ENCODE data around the gene SYNPO2L. TPM values are rescaled to one million over a fixed set of nuclear protein-coding genes. Genes with fewer than 3 reads are reported as not detected.

SYNPO2L gene
- total RNA-seq, 2 donors from 2014 or later = not detected

DNA sequence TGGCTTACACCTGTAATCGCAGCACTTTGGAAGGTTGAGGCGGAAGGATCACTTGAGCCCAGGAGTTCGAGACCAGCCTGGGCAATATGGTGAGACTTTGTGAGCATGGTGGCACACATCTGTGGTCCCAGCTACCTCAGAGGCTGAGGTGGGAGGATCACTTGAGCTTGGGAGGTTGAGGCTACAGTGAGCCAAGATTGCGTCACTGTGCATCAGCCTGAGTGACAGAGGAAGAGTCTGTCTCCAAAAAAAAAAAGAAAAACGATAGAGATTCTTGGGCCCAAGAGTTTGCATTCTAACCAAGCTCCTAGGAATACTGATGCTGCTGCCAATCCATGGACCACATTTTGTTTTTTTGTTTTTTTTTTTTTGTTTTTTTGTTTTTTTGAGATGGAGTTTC, 26.7 kb downstream of the SYNPO2L start:
- no peak for DNase-seq (ENCODE audit: low spot score)
- Histone ChIP-seq H3K4me3 (no peak overlapping the region), H3K4me1 (ENCODE audit: control insufficient read depth in 1 of 2, low read depth in 2 of 2) (peaks cover 3 to 15% of the 10 kb centered on the region in 2 donors), H3K9me3 (no peaks in the 10 kb centered on the region), H3K27me3 (replicated peaks; ENCODE audit: insufficient read depth) (no peaks in the 10 kb centered on the region), H3K27ac (no peak overlapping the region), H3K36me3 (no peaks in the 10 kb centered on the region)
- TF ChIP-seq, protein P1, sequence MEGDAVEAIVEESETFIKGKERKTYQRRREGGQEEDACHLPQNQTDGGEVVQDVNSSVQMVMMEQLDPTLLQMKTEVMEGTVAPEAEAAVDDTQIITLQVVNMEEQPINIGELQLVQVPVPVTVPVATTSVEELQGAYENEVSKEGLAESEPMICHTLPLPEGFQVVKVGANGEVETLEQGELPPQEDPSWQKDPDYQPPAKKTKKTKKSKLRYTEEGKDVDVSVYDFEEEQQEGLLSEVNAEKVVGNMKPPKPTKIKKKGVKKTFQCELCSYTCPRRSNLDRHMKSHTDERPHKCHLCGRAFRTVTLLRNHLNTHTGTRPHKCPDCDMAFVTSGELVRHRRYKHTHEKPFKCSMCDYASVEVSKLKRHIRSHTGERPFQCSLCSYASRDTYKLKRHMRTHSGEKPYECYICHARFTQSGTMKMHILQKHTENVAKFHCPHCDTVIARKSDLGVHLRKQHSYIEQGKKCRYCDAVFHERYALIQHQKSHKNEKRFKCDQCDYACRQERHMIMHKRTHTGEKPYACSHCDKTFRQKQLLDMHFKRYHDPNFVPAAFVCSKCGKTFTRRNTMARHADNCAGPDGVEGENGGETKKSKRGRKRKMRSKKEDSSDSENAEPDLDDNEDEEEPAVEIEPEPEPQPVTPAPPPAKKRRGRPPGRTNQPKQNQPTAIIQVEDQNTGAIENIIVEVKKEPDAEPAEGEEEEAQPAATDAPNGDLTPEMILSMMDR (IDR thresholded peaks at IDR 0.05) = no peak
- ATAC-seq (ENCODE audit: insufficient number of reproducible peaks, low FRiP score, low read depth) = no peak

DNA sequence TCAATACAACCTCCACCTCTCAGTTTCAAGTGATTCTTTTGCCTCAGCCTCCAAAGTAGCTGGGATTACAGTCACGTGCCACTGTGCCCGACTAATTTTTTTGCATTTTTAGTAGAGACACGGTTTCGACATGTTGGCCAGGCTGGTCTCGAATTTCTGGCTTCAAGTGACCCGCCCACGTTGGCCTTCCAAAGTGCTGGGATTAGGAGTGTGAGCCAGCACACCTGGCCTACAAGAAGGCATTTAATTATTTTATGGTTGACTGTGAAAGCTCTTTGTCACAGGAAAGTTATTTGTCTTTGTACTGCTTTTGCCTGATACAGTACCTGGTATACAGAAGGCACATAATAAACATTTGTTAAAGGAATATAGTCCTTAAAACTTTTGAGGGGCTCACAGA, 27.4 kb downstream of the SYNPO2L start:
- DNase-seq (ENCODE audit: low spot score) = no peak
- no peaks in the 10 kb centered on the region for H3K9me3 ChIP-seq

DNA sequence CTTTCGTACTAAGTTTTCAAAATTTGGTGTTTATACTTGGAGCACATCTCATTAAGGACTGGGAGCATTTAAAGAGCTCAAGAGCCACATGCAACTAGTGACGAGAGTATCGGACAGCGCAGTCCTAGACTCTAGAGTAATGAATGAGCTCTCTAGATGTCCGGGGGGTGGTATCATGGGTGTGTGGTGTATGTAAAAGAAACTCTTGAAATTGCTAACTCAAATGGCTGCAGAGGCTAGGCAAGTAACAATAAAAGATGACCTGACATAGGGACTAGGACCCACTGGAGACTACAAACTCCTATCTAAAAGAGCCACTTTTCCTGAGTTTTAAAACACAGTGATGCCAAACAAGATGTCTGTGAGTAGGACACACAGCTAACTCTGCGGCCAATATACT, 28.5 kb downstream of the SYNPO2L start:
- Histone ChIP-seq H3K27me3 (replicated peaks; ENCODE audit: insufficient read depth) (no peaks in the 10 kb centered on the region), H3K27ac (no peak overlapping the region), H3K9me3 (no peaks in the 10 kb centered on the region), H3K4me1 (ENCODE audit: control insufficient read depth in 1 of 2, low read depth in 2 of 2) (peaks cover 3 to 15% of the 10 kb centered on the region in 2 donors), H3K4me3 (no peak overlapping the region), H3K36me3 (no peaks in the 10 kb centered on the region)
- ATAC-seq (ENCODE audit: insufficient number of reproducible peaks, low FRiP score, low read depth) (no peak), DNase-seq (ENCODE audit: low spot score) (no peak)
- TF ChIP-seq, protein P1 (IDR thresholded peaks at IDR 0.05) = no peak

More for the DNA sequence above, 27.4 kb downstream of the SYNPO2L start:
- Histone ChIP-seq H3K36me3 (no peaks in the 10 kb centered on the region), H3K27ac (no peak overlapping the region), H3K27me3 (replicated peaks; ENCODE audit: insufficient read depth) (no peaks in the 10 kb centered on the region), H3K4me1 (ENCODE audit: control insufficient read depth in 1 of 2, low read depth in 2 of 2) (peaks cover 3 to 15% of the 10 kb centered on the region in 2 donors), H3K4me3 (no peak overlapping the region)
- no peak for ATAC-seq (ENCODE audit: insufficient number of reproducible peaks, low FRiP score, low read depth)
- TF ChIP-seq, protein P1 (IDR thresholded peaks at IDR 0.05) = no peak

DNA sequence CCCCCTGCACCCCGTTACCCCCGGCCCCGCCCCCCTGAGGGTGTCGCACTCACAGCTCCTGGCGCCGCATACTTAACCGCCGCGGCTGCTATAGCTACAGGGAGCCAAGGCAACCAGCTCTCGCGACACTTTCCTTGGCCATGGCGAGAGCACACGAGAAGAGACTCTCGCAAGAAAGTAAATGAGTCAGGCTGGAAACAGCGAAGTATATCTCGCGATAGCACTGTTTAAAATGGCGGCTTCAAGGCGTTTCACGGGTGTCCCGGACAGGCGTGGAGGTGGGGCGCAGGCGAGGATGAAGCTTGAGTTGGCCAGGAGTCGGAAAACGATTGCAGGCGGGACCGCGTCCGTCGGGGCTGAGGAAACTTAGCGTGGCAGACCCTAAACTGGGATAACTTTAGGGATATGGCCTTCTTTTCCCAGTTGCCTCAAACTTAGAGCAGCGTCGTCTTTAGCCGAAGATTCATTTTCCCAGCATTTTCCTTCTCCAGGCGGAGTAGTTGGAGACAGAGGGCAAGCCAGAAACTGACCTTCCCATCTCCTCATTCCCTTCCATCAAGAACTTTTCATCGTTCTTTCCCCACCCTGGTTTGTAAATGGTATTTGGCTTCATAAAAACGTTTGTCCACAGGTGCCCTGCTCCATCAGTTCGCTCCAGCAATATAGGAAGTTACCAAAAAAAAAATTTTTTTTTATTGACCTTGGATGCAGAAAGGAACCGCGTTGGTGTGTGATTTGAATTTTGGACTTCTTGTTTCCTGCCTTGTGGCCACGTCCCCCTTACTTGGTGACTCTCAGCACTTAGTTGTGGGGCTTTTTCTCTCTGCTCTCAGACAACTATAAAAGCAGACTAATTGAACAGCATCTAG, 29.7 kb downstream of the SYNPO2L start:
- no peaks in the 10 kb centered on the region for H3K27me3 ChIP-seq (replicated peaks; ENCODE audit: insufficient read depth)
- peak overlapping the region; percentile 71 to 78 for H3K27ac ChIP-seq
- H3K9me3 ChIP-seq = no peaks in the 10 kb centered on the region
- H3K4me3 ChIP-seq = peak overlapping the region; percentile 91
- H3K4me1 ChIP-seq (ENCODE audit: control insufficient read depth in 1 of 2, low read depth in 2 of 2) = peaks cover 3 to 15% of the 10 kb centered on the region in 2 donors
- TF ChIP-seq, protein P1 (IDR thresholded peaks at IDR 0.05) = no peak
- DNase-seq (ENCODE audit: low spot score) (peak; percentile 94), ATAC-seq (ENCODE audit: insufficient number of reproducible peaks, low FRiP score, low read depth) (peak; percentile 94)
- H3K36me3 ChIP-seq = no peaks in the 10 kb centered on the region

DNA sequence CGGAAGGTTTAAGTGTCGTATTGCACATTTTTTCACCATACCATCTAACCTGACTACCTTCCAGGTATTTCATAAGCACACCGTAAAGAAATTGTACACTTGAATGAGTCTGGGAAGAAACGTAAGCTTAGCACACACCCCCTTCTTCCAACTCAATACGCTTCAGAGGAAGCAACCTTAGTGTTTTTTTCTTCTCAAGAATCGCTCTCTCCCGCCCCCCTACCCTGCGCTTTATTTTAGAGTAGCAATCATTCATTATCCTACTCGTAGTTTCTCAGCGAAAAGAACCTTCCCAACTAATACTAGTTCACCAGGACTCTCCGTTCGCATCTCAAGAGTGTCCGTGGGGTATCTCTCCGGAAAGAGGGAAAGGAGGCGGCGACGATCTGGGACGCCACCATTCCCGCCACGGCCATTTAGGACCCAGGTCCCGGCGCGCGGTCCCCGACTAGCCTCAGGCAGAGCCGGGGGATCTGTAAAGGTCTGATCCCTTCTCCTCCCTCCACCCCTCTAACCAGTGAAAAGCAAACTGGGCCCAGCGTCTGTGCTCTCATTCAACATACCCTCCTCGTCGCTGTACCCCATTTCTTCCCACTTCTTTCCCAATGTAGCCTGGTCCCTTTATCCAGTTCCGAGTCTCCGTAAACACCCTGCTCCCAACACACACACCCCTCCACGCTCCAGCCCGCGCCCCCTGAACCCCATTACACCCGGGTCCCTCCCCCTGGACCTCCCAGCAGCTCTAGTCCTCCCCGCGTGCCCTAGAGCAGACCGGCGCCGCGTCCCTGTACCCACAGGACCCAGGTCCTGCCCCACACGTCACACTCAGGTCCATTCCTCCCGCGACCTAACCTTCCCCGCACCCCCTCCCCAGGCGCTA, 30.6 kb downstream of the SYNPO2L start:
- H3K27me3 ChIP-seq (replicated peaks; ENCODE audit: insufficient read depth) = no peaks in the 10 kb centered on the region
- H3K4me3 ChIP-seq = peak overlapping the region; percentile 91
- no peaks in the 10 kb centered on the region for H3K9me3 ChIP-seq
- no peaks in the 10 kb centered on the region for H3K36me3 ChIP-seq
- TF ChIP-seq, protein P1 (IDR thresholded peaks at IDR 0.05) = no peak
- H3K4me1 ChIP-seq (ENCODE audit: control insufficient read depth in 1 of 2, low read depth in 2 of 2) = peaks cover 3 to 15% of the 10 kb centered on the region in 2 donors
- peak overlapping the region; percentile 71 to 78 for H3K27ac ChIP-seq
- no peak for DNase-seq (ENCODE audit: low spot score)
- peak; percentile 6 for ATAC-seq (ENCODE audit: insufficient number of reproducible peaks, low FRiP score, low read depth)

All from thoracic aorta (tissue), 2 donors.